Hepatocyte (in vitro differentiated cells): Measurements from ENCODE around the gene SLC38A10. TPM values are rescaled to one million over a fixed set of nuclear protein-coding genes. Genes with fewer than 3 reads are reported as not detected.
A peak's percentile ranks its signal among the peaks of the same experiment; 100 is the strongest.

Experiments
- DNase-seq: peaks from one replicate; pipeline ENCODE4 v3.0.0-alpha.2; 2016; ENCODE audit warnings: low spot score
- H2AFZ ChIP-seq: fragments of 200-600 bp; sonication (generic); 2 replicates; pipeline ENCODE4 v1.6.0; 2016; ENCODE audit warnings: antibody characterized with exemption, mild to moderate bottlenecking
- H3K27ac ChIP-seq: fragments of 200-600 bp; sonication (generic); 2 replicates; pipeline ENCODE4 v1.5.1; 2016; ENCODE audit warnings: mild to moderate bottlenecking
- H3K27me3 ChIP-seq: fragments of 200-600 bp; sonication (generic); 2 replicates; pipeline ENCODE4 v1.6.1; 2016
- H3K36me3 ChIP-seq: fragments of 200-600 bp; sonication (generic); replicated peaks from 2 replicates; pipeline ENCODE4 v1.5.1; 2016; ENCODE audit warnings: low read depth; ENCODE audit not compliant: insufficient read depth
- H3K4me1 ChIP-seq: fragments of 200-600 bp; sonication (generic); 2 replicates; pipeline ENCODE4 v1.5.1; 2016; ENCODE audit warnings: mild to moderate bottlenecking, moderate library complexity; ENCODE audit not compliant: insufficient read depth
- H3K4me2 ChIP-seq: fragments of 200-600 bp; sonication (generic); 2 replicates; pipeline ENCODE4 v1.6.0; 2016
- H3K4me3 ChIP-seq: fragments of 200-600 bp; sonication (generic); 2 replicates; pipeline ENCODE4 v1.5.1; 2016; ENCODE audit warnings: mild to moderate bottlenecking
- H3K79me2 ChIP-seq: fragments of 200-600 bp; sonication (generic); 2 replicates; pipeline ENCODE4 v1.6.0; 2017; ENCODE audit warnings: mild to moderate bottlenecking
- H3K9me2 ChIP-seq: fragments of 200-600 bp; sonication (generic); replicated peaks from 2 replicates; pipeline ENCODE4 v1.6.0; 2017; ENCODE audit warnings: mild to moderate bottlenecking; ENCODE audit not compliant: insufficient read depth
- H3K9me3 ChIP-seq: fragments of 200-600 bp; sonication (generic); 2 replicates; pipeline ENCODE4 v1.5.1; 2016; ENCODE audit warnings: low read depth, mild to moderate bottlenecking
- H4K20me1 ChIP-seq: fragments of 200-600 bp; sonication (generic); 2 replicates; pipeline ENCODE4 v1.6.0; 2016; ENCODE audit warnings: mild to moderate bottlenecking; ENCODE audit not compliant: insufficient read depth, poor library complexity, severe bottlenecking
- CTCF ChIP-seq: fragments of 200-600 bp; sonication (generic); IDR thresholded peaks from 2 replicates; pipeline ENCODE4 v1.5.1; 2016; ENCODE audit warnings: antibody characterized with exemption, mild to moderate bottlenecking; ENCODE audit not compliant: poor library complexity
- EZH2 ChIP-seq: fragments of 200-600 bp; sonication (generic); IDR thresholded peaks from 2 replicates; pipeline ENCODE4 v1.6.1; 2016; ENCODE audit warnings: antibody characterized with exemption, mild to moderate bottlenecking, borderline replicate concordance
- EZH2phosphoT487 ChIP-seq: fragments of 200-600 bp; sonication (generic); IDR thresholded peaks from one replicate; pipeline ENCODE4 v1.6.1; 2018; ENCODE audit warnings: antibody characterized with exemption, mild to moderate bottlenecking, low read depth, moderate library complexity; ENCODE audit not compliant: unreplicated experiment, severe bottlenecking
- WGBS: methylation state at CpG from one replicate; pipeline ENCODE4 v1.1.6; 2016; ENCODE audit warnings: low lambda C conversion rate; ENCODE audit errors: missing lambda C conversion rate; 5-methylcytosine and 5-hydroxymethylcytosine counted together
- polyA plus RNA-seq: library from polyadenylated mRNA; unstranded; fragments of >200 nt; fragmentation: Nextera tagmentation; extraction: Ambion mirVana; gene quantifications from 2 replicates; pipeline ENCODE4 v1.2.1, GENCODE V29; 2016
- total RNA-seq: library from RNA; depleted of rRNA; stranded (reverse); fragments of >200 nt; gene quantifications from 2 replicates; pipeline ENCODE4 v1.2.3, GENCODE V29; 2014

Gene SLC38A10
- total and polyA plus RNA-seq, 2 experiments from 2014 or later = 91.4 to 124 TPM

- Histone ChIP-seq H2AFZ (no peak overlapping the region), H3K9me2 (no peaks in the 10 kb centered on the region), H3K9me3 (no peaks in the 10 kb centered on the region), H3K79me2 (no peaks in the 10 kb centered on the region), H3K27ac (no peak overlapping the region), H3K4me2 (no peak overlapping the region), H3K36me3 (no peaks in the 10 kb centered on the region), H3K4me1 (no peaks in the 10 kb centered on the region), H3K27me3 (no peaks in the 10 kb centered on the region), H4K20me1 (no peaks in the 10 kb centered on the region), H3K4me3 (no peak overlapping the region)
- 79% methylated on average over 27 of the region's 27 CpGs for WGBS
- TF ChIP-seq CTCF = peak; percentile 58
- TF ChIP-seq EZH2 = no peak
- DNase-seq = peak; percentile 87
Observed at GRCh38 chr17:81200695-81201580, 94.2 kb downstream of the SLC38A10 start.

- Histone ChIP-seq H3K79me2 (no peaks in the 10 kb centered on the region), H3K9me2 (no peaks in the 10 kb centered on the region), H4K20me1 (no peaks in the 10 kb centered on the region), H3K27ac (no peak overlapping the region), H3K4me1 (no peaks in the 10 kb centered on the region), H2AFZ (no peak overlapping the region), H3K4me3 (no peak overlapping the region), H3K36me3 (no peaks in the 10 kb centered on the region), H3K27me3 (no peaks in the 10 kb centered on the region), H3K9me3 (no peaks in the 10 kb centered on the region), H3K4me2 (no peak overlapping the region)
- no peak for DNase-seq
- no peak for TF ChIP-seq CTCF
- TF ChIP-seq EZH2 = no peak
- no peak for TF ChIP-seq EZH2phosphoT487
- WGBS = 97% methylated on average over 18 of the region's 18 CpGs
Observed at GRCh38 chr17:81200201-81200600, 94.9 kb downstream of the SLC38A10 start.

GRCh38 chr17:81199482-81199830, 95.7 kb downstream of the SLC38A10 start:
- TF ChIP-seq CTCF = no peak
- TF ChIP-seq EZH2 = no peak
- TF ChIP-seq EZH2phosphoT487 = no peak
- no peak overlapping the region for H3K4me2 ChIP-seq
- no peaks in the 10 kb centered on the region for H3K79me2 ChIP-seq
- WGBS = 97% methylated on average over 14 of the region's 18 CpGs
- H3K27me3 ChIP-seq = no peaks in the 10 kb centered on the region
- no peaks in the 10 kb centered on the region for H3K9me3 ChIP-seq
- H4K20me1 ChIP-seq = no peaks in the 10 kb centered on the region
- no peaks in the 10 kb centered on the region for H3K36me3 ChIP-seq
- no peak overlapping the region for H3K27ac ChIP-seq
- H2AFZ ChIP-seq = no peak overlapping the region
- H3K4me1 ChIP-seq = no peaks in the 10 kb centered on the region
- H3K4me3 ChIP-seq = no peak overlapping the region
- no peaks in the 10 kb centered on the region for H3K9me2 ChIP-seq
- DNase-seq = no peak
